Hindlimb muscle (tissue), 1 donor: ENCODE data around the gene EVPLL. TPM values are rescaled to one million over a fixed set of nuclear protein-coding genes. Genes with fewer than 3 reads are reported as not detected.
A peak's percentile ranks its signal among the peaks of the same experiment; 100 is the strongest.
"Not testable (repeated sequence)": the region's sequence is repeated elsewhere in the genome, so short reads cannot be mapped to it uniquely, and the experiment has no call there.

Experiments used
- DNase-seq: peaks from one replicate; pipeline ENCODE4 v3.0.0-alpha.2; 2013
- polyA plus RNA-seq: library from polyadenylated mRNA; unstranded; fragments of 120-200 nt; gene quantifications from one replicate; pipeline ENCODE4 v1.2.1, GENCODE V29; 2013; ENCODE audit not compliant: insufficient read length

Gene EVPLL
- polyA plus RNA-seq, result not detected

GRCh38 chr17:18377437-18378204, at the start of gene EVPLL:
EVPLL (plus strand) TSS chr17:18377778; CDS start chr17:18380938, 3,160 bp downstream.
- no peak for DNase-seq

- DNase-seq, result no peak
Measured at GRCh38 chr17:18328643-18329204, 48.9 kb upstream of the EVPLL start.

- no peak for DNase-seq
Measured at GRCh38 chr17:18331879-18332278, 45.7 kb upstream of the EVPLL start.

GRCh38 chr17:18332909-18333489, 44.6 kb upstream of the EVPLL start:
- DNase-seq, result no peak

DNA sequence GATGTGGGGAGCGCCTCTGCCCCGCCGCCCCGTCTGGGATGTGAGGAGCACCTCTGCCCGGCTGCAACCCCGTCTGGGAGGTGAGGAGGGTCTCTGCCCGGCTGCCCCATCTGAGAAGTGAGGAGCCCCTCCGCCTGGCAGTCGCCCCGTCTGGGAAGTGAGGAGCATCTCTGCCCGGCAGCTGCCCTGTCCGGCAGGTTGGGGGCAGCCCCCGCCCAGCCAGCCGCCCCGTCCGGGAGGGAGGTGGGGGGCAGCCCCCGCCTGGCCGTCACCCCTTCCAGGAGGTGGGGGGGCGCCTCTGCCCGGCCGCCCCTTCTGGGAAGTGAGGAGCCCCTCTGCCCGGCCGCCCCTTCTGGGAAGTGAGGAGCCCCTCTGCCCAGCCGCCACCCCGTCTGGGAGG, 39.4 kb upstream of the EVPLL start:
- not testable (repeated sequence) for DNase-seq

GRCh38 chr17:18339933-18340332, 37.6 kb upstream of the EVPLL start:
- DNase-seq, result no peak

DNA sequence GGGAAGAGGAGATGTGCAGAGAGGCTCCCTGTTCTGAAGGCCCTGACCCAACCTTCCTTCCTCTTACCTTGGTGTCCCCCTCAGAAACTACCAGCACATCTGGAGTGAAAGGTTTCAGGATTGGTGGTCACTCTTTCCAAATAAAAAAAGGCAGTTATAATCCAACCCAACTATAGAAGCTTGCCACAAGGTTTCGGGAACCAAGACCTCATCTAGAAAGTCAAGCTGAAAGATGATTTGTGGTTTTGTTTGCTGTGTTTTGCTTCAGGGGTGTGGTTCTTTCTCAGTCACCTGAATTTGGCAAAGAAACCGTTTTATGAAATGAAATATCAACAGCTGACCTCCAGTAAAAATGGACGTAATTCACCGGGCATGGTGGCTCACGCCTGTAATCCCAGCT, 33.6 kb upstream of the EVPLL start:
- DNase-seq, result no peak

- no peak for DNase-seq
Measured at GRCh38 chr17:18353541-18353940, 24.0 kb upstream of the EVPLL start.

DNA sequence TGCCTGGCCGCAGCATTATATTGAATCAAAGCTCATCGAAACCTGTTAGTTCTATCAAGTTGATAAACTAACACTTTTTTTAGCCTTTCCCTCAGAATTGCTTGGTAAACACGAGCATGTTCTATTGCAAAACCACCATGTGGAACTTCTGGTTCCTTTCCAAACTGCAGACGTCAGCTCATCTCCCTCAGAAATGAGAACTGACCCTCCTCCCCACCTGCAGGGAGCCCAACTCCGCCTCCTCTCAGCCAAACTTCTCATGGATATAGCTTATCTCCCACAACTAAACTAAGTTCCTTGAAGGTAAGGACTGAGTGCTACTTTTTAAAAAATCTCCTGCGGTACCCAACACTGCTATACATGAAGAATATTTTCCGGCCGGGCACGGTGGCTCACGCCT, 21.0 kb upstream of the EVPLL start:
- peak; percentile 30 for DNase-seq

DNA sequence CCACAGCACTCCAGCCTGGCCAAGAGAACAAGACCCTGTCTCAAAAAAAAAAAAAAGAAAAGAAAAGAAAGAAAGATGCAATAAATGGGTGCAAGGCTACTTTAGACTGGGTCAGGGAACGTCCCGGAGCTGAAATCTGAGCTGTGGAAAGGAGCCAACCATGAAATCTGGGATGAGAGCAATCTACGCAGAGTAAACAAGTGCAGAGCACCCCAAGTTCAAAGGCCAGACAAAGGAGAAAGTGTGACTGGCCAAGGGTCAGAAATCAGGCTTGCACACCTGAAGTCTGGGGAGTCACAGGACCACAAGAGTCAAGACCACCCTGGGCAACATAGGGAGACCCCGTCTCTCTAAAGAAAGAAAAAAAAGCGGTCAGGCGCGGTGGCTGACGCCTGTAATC, 17.1 kb upstream of the EVPLL start:
- DNase-seq, result no peak

DNA sequence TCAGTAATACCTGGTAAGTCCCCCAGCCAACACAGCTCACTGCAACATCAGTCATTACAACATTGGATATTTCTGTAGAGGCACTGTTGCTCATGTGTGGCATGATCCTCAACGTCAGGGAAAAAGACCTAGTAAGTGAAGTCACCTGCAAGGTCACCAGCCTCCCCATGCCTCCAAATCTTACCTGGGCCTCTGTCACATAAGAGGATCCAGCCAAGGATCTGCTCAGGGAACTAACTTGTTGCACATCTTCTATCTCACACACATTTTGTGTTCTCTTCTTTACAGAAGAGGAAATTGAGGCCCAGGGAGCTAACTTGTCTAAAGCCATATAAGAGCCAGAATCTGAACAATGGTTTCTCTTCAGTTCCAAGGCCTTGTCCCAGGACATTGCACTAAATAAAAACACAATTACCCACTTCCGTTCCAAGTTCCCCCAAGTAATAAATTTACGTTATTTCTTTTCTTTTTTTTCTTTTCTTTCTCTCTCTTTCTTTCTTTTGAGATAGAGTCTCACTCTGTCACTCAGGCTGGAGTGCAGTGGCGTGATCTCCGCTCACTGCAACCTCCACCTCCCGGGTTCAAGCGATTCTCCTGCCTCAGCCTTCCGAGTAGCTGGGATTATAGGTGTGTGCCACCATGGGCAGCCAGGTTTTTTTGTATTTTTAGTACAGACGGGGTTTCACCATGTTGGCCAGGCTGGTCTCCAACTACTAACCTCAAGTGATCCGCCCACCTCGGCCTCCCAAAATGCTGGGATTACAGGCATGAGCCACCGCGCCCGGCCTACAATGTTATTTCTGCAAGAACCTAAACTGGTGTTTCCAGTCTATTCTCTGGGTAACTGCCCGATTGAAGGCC, 15.5 kb upstream of the EVPLL start:
- no peak for DNase-seq

DNA sequence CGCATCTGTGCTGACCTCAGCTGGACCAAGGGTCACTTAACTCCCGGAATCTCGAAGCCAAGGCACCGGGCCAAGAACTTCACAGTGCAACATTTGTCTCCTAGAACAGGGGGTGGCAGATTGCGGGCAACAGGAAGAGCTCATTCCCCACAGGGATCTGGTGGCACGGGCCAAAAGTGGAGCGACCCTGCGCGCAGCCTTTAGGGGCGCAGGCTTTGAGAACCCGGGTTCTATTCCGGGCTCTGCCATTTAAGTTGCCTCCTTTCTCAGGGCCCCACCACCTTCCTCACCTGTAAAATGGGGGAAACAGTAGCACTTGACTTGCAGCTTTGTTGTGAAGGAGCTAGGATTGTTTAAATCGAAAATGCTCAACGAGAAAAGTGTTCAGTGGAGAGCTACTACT, 14.9 kb upstream of the EVPLL start:
- peak; percentile 32 for DNase-seq

- peak; percentile 93 for DNase-seq
Measured at GRCh38 chr17:18363101-18364049, 14.2 kb upstream of the EVPLL start, which contains the start of gene SHMT1. SHMT1 (minus strand) TSS chr17:18363550; CDS start chr17:18355981, 7,569 bp downstream.

- DNase-seq, result no peak
Measured at GRCh38 chr17:18364166-18364565, 13.4 kb upstream of the EVPLL start.

- no peak for DNase-seq
Measured at GRCh38 chr17:18368946-18369345, 8.6 kb upstream of the EVPLL start.

DNA sequence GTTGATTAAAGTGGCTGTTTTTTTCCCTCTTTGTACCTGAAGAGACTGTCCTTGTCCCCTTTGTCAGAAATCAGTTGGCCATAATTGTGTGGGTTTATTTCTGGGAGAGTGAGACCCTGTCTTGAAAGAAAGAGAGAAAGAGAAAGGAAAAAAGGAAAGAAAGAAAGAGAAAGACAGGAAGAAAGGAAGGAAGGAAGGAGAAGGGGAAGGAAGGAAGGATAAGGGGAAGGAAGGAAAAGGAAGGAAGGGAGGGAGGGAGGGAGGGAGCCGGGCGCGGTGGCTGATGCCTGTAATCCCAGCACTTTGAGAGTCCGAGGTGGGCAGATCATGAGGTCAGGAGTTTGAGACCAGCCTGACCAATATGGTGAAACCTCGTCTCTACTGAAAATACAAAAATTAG, 6.8 kb upstream of the EVPLL start:
- no peak for DNase-seq

DNA sequence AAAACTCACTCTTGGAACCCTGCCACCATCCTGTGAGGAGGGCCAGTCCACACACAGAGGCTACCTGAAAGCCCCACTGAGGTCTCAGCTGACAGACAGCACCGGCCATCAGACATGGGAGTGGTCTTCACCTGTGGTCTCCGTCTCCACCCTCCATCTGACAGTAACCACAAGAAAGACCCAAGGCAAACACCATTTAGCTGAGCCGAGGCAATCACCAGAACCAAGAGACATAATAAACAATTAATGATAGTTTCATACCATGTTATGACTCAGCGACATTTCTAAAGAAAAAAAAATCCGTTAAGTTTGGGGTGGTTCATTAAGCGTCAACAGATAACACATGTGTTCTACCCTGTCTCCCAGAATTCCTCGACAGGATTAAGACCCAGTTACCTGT, 6.1 kb upstream of the EVPLL start:
- DNase-seq, result no peak

- DNase-seq, result not testable (repeated sequence)
Measured at GRCh38 chr17:18373181-18373580, 4.4 kb upstream of the EVPLL start.

DNA sequence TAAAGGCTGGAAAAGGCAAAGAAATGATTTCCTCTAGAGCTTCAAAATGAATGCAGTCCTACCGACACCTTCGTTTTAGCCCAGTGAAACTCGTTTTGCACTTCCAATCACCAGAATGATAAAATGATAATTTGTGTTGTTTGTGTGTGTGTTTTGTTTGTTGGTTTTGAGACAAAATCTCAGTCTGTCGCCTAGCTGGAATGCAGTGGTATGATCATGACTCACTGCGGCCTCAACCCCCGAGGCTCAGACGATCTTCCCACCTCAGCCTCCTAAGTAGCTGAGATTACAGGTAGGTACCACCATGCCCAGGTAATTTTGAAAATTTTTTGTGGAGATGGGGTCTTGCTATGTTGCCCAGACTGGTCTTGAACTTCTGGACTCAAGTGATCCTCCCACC, 3.4 kb upstream of the EVPLL start:
- no peak for DNase-seq

DNA sequence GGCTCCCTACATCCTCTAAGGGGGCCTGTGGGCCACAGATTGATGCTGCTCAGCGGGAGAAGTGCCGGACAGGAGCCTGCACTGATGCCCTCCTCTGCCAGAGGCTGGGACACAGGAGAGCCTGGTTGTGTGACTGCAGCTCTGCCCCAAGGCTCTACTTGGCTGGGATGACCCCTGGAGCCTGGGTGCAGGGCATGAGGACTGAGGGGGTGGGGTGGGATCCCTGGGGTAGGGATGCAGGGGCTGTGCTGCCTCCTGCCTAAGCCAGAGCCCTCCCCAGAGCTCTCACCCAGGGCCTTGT, 577 bp downstream of the EVPLL start:
- DNase-seq, result no peak

- DNase-seq, result not testable (repeated sequence)
Measured at GRCh38 chr17:18378614-18379013, 1.0 kb downstream of the EVPLL start.
